Erythroblast (primary cell): Measurements from ENCODE around the gene TMEM53.

ENCODE experiments used
- GATA1 ChIP-seq: IDR thresholded peaks from 2 replicates; pipeline ENCODE4 v1.6.1; 2011; ENCODE audit warnings: low read depth, mild to moderate bottlenecking, control low read depth, low read length, moderate library complexity
- POLR2A ChIP-seq: IDR thresholded peaks from 2 replicates; pipeline ENCODE4 v1.6.1; 2011; ENCODE audit warnings: mild to moderate bottlenecking, low read length

- no peak for TF ChIP-seq POLR2A
- TF ChIP-seq GATA1 = no peak
Measured at GRCh38 chr1:44608141-44608540, 66.1 kb downstream of the TMEM53 start.
